Transverse colon (tissue), 4 donors: Measurements from ENCODE around the gene DPM2. TPM values are rescaled to one million over a fixed set of nuclear protein-coding genes. Genes with fewer than 3 reads are reported as not detected.
A peak's percentile ranks its signal among the peaks of the same experiment; 100 is the strongest.

ENCODE experiments used
- DNase-seq: peaks from one replicate; pipeline ENCODE4 v3.0.0-alpha.2; 2019
- H3K27ac ChIP-seq, 4 donors: fragments of 200-600 bp; sonication (generic); 2 replicates each; pipeline ENCODE4 v1.5.1; 2016 to 2018; ENCODE audit warnings: inconsistent platforms in 4 of 4
- H3K27me3 ChIP-seq: fragments of 200-600 bp; sonication (generic); 2 replicates; pipeline ENCODE4 v1.5.1; 2017; ENCODE audit warnings: inconsistent platforms
- H3K36me3 ChIP-seq, 4 donors: fragments of 200-600 bp; sonication (generic); 2 replicates each; pipeline ENCODE4 v1.5.1; 2017 to 2019; ENCODE audit warnings: inconsistent platforms in 4 of 4
- H3K4me1 ChIP-seq, 4 donors: fragments of 200-600 bp; sonication (generic); 2 replicates each; pipeline ENCODE4 v1.5.1; 2017 to 2020; ENCODE audit warnings: inconsistent platforms in 4 of 4
- H3K4me3 ChIP-seq, 4 donors: fragments of 200-600 bp; sonication (generic); 1 replicate in 1 of 4; 2 replicates in 3 of 4; pipeline versions ENCODE4 v1.5.1 to v1.6.1; 2017 to 2019; ENCODE audit warnings: inconsistent platforms in 4 of 4
- H3K9me3 ChIP-seq, 2 donors: fragments of 200-600 bp; sonication (generic); 2 replicates each; pipeline ENCODE4 v1.5.1; 2017 to 2019; ENCODE audit warnings: inconsistent platforms in 2 of 2
- CTCF ChIP-seq, 5 experiments: fragments of 200-600 bp in 3 of 5; fragments of 450-650 bp in 2 of 5; sonication (generic) in 3 of 5; IDR thresholded peaks; 1 replicate in 2 of 5; 2 replicates in 3 of 5; pipeline ENCODE4 v1.5.1; 2016 to 2017; ENCODE audit warnings: antibody characterized with exemption in 5 of 5, inconsistent platforms in 3 of 5, mild to moderate bottlenecking in 2 of 5, moderate library complexity in 1 of 5
- EP300 ChIP-seq: sonication (generic); formaldehyde crosslinking; IDR thresholded peaks from one replicate; pipeline ENCODE4 v1.6.1; 2017; ENCODE audit warnings: antibody characterized with exemption, low read depth
- POLR2A ChIP-seq: fragments of 450-650 bp; IDR thresholded peaks from one replicate; pipeline ENCODE4 v1.6.1; 2016; ENCODE audit warnings: antibody characterized with exemption, mild to moderate bottlenecking, moderate library complexity
- POLR2AphosphoS5 ChIP-seq, 3 donors: sonication (generic); formaldehyde crosslinking; IDR thresholded peaks; one replicate each; pipeline ENCODE4 v1.6.1; 2016; ENCODE audit warnings: antibody characterized with exemption in 3 of 3
- WGBS, 2 donors: methylation state at CpG; one replicate each; pipeline ENCODE4 v1.1.5; 2018; ENCODE audit warnings: low coverage in 1 of 2; 5-methylcytosine and 5-hydroxymethylcytosine counted together
- in situ Hi-C, 4 donors: fragments of 200-750 bp; cut with MboI; loops; one replicate each; pipeline versions ENCODE4 v1.15.0 to v1.15.1; 2017; ENCODE audit warnings: low sequenced_read_pairs in 3 of 4, low pct_ligation_motif_present in 1 of 4, low pct_unique_long_range_greater_than_20kb in 1 of 4
- intact Hi-C: fragments of 100-400 bp; cut with DNase I; formaldehyde crosslinking; loops from one replicate; pipeline ENCODE4 v1.15.1; 2023; ENCODE audit warnings: low total_unique reads
- total RNA-seq, 4 donors: library from RNA; depleted of rRNA; stranded (reverse); fragments of >200 nt; gene quantifications; one replicate each; pipeline ENCODE4 v1.1.0, GENCODE V29; 2016

The DPM2 gene
- total RNA-seq, 4 donors from 2014 or later: 20.6 to 249 (median 26.3) TPM

GRCh38 chr9:127977009-127977883 lies 39.6 kb upstream of the DPM2 start:
- peak; percentile 71 for DNase-seq
- H3K4me3 ChIP-seq: peak overlapping the region; percentile 12 to 91 (median 82)
- H3K27ac ChIP-seq: peak overlapping the region; percentile 94 to 98 (median 98)
- H3K9me3 ChIP-seq: no peaks in the 10 kb centered on the region
- H3K36me3 ChIP-seq: no peaks in the 10 kb centered on the region
- WGBS, 2 donors: 36% methylated on average over 7 of the region's 7 CpGs; no CpG with 5 or more reads in 1 of the 2 donors
- in situ Hi-C loops (no loop called here), intact Hi-C loops (no loop called here)
- no peak for TF ChIP-seq EP300
- TF ChIP-seq POLR2AphosphoS5 (IDR thresholded peaks at IDR 0.05): peak; percentile 39 to 77 (median 68)
- TF ChIP-seq POLR2A: peak; percentile 66
- peak in 1 of 5 experiments; percentile 16 for TF ChIP-seq CTCF (IDR thresholded peaks at IDR 0.05)
- no peaks in the 10 kb centered on the region for H3K27me3 ChIP-seq
- peaks cover 56 to 78% (median 75%) of the 10 kb centered on the region in 4 donors for H3K4me1 ChIP-seq

GRCh38 chr9:127976498-127976897 lies 38.8 kb upstream of the DPM2 start:
- peak; percentile 77 for DNase-seq
- no peak for TF ChIP-seq EP300
- TF ChIP-seq POLR2AphosphoS5 (IDR thresholded peaks at IDR 0.05): peak; percentile 18 to 64 (median 32)
- intact Hi-C loops (no loop called here), in situ Hi-C loops (no loop called here)
- no peaks in the 10 kb centered on the region for H3K36me3 ChIP-seq
- 35% methylated on average over 5 of the region's 6 CpGs; no CpG with 5 or more reads in 1 of the 2 donors for WGBS, 2 donors
- H3K4me1 ChIP-seq: peaks cover 59 to 80% (median 78%) of the 10 kb centered on the region in 4 donors
- H3K27me3 ChIP-seq: no peaks in the 10 kb centered on the region
- no peaks in the 10 kb centered on the region for H3K9me3 ChIP-seq
- peak overlapping the region; percentile 94 to 98 (median 98) for H3K27ac ChIP-seq
- peak overlapping the region in 3 of 4 donors; percentile 74 to 91 (median 91) for H3K4me3 ChIP-seq

GRCh38 chr9:127975376-127976315 lies 38.0 kb upstream of the DPM2 start:
- WGBS, 2 donors: 67% methylated on average over 10 of the region's 10 CpGs; no CpG with 5 or more reads in 1 of the 2 donors
- Histone ChIP-seq H3K4me1 (peaks cover 65 to 85% (median 83%) of the 10 kb centered on the region in 4 donors), H3K27ac (peak overlapping the region; percentile 94 to 98 (median 98)), H3K9me3 (no peaks in the 10 kb centered on the region), H3K4me3 (peak overlapping the region in 1 of 4 donors; percentile 91), H3K27me3 (no peaks in the 10 kb centered on the region), H3K36me3 (no peaks in the 10 kb centered on the region)
- TF ChIP-seq EP300 (no peak), CTCF (IDR thresholded peaks at IDR 0.05) (no peak), POLR2A (no peak), POLR2AphosphoS5 (IDR thresholded peaks at IDR 0.05) (no peak)
- in situ Hi-C loops (no loop called here), intact Hi-C loops (no loop called here)
- DNase-seq: peak; percentile 9

- Histone ChIP-seq H3K36me3 (no peaks in the 10 kb centered on the region), H3K4me3 (peak overlapping the region in 1 of 4 donors; percentile 91), H3K27ac (peak overlapping the region; percentile 94 to 98 (median 98)), H3K9me3 (no peaks in the 10 kb centered on the region), H3K27me3 (no peaks in the 10 kb centered on the region), H3K4me1 (peaks cover 73 to 93% (median 91%) of the 10 kb centered on the region in 4 donors)
- intact Hi-C loops (no loop called here), in situ Hi-C loops (loop anchor here in 1 of 4 donors (25.0 kb wide), 1 partner anchor 137 kb away; no protein-coding TSS in a partner anchor)
- DNase-seq: no peak
- TF ChIP-seq POLR2AphosphoS5 (IDR thresholded peaks at IDR 0.05): peak in 2 of 3 donors; percentile 7 to 33
- no peak for TF ChIP-seq EP300
- WGBS, 2 donors: 49% methylated on average over 7 of the region's 10 CpGs; no CpG with 5 or more reads in 1 of the 2 donors
Measured at GRCh38 chr9:127974769-127975261, 37.2 kb upstream of the DPM2 start.
